Karpas-422 (cell line): Measurements from ENCODE around the gene HIF1A. TPM values are rescaled to one million over a fixed set of nuclear protein-coding genes. Genes with fewer than 3 reads are reported as not detected.
A peak's percentile ranks its signal among the peaks of the same experiment; 100 is the strongest.

Experiments
- DNase-seq: peaks from one replicate; pipeline ENCODE4 v3.0.0-alpha.2; 2015
- H2AFZ ChIP-seq: fragments of 200-600 bp; sonication (generic); 2 replicates; pipeline ENCODE4 v1.6.1; 2014; ENCODE audit warnings: antibody characterized with exemption, low read length, mixed read lengths
- H3K27ac ChIP-seq: fragments of 200-600 bp; sonication (generic); 2 replicates; pipeline ENCODE4 v1.5.1; 2014; ENCODE audit warnings: mild to moderate bottlenecking, low read length, moderate library complexity
- H3K27me3 ChIP-seq: fragments of 200-600 bp; sonication (generic); 2 replicates; pipeline ENCODE4 v1.6.1; 2014; ENCODE audit warnings: low read length, mixed read lengths
- H3K36me3 ChIP-seq: fragments of 200-600 bp; sonication (generic); 2 replicates; pipeline ENCODE4 v1.6.1; 2014; ENCODE audit warnings: low read length, mixed read lengths; ENCODE audit not compliant: insufficient read depth
- H3K4me1 ChIP-seq: fragments of 200-600 bp; sonication (generic); 2 replicates; pipeline ENCODE4 v1.6.1; 2014; ENCODE audit warnings: mild to moderate bottlenecking, low read length, mixed read lengths
- H3K4me2 ChIP-seq: fragments of 200-600 bp; sonication (generic); 2 replicates; pipeline ENCODE4 v1.6.1; 2014; ENCODE audit warnings: low read length, low read depth, mild to moderate bottlenecking; ENCODE audit not compliant: poor library complexity, severe bottlenecking
- H3K4me3 ChIP-seq: fragments of 200-600 bp; sonication (generic); 2 replicates; pipeline ENCODE4 v1.5.1; 2014; ENCODE audit warnings: mild to moderate bottlenecking, antibody characterized with exemption, low read length, mixed read lengths
- H3K79me2 ChIP-seq: fragments of 200-600 bp; sonication (generic); 2 replicates; pipeline ENCODE4 v1.6.1; 2014; ENCODE audit warnings: mild to moderate bottlenecking, low read length, mixed read lengths
- H3K9ac ChIP-seq: fragments of 200-600 bp; sonication (generic); 2 replicates; pipeline ENCODE4 v1.6.0; 2014; ENCODE audit warnings: low read length
- H3K9me2 ChIP-seq: fragments of 200-600 bp; sonication (generic), shearing (Covaris generic); replicated peaks from 2 replicates; pipeline ENCODE4 v1.6.0; 2014; ENCODE audit warnings: mild to moderate bottlenecking, low read length, moderate library complexity; ENCODE audit not compliant: insufficient read depth
- H3K9me3 ChIP-seq: fragments of 300-700, 200-600 bp; sonication (generic); 2 replicates; pipeline ENCODE4 v1.6.1; 2014; ENCODE audit warnings: low read length, mixed read lengths
- H4K20me1 ChIP-seq: fragments of 200-600 bp; sonication (generic); 2 replicates; pipeline ENCODE4 v1.6.1; 2014; ENCODE audit warnings: mild to moderate bottlenecking, antibody characterized with exemption, low read length, low read depth; ENCODE audit not compliant: insufficient read depth
- total RNA-seq: library from RNA; depleted of rRNA; stranded (reverse); fragments of >200 nt; shearing (Covaris generic); gene quantifications from 2 replicates; pipeline ENCODE4 v1.2.3, GENCODE V29; 2014; ENCODE audit warnings: low replicate concordance

HIF1A gene
- total RNA-seq, 1 experiment from 2014 or later = 233 TPM

DNA sequence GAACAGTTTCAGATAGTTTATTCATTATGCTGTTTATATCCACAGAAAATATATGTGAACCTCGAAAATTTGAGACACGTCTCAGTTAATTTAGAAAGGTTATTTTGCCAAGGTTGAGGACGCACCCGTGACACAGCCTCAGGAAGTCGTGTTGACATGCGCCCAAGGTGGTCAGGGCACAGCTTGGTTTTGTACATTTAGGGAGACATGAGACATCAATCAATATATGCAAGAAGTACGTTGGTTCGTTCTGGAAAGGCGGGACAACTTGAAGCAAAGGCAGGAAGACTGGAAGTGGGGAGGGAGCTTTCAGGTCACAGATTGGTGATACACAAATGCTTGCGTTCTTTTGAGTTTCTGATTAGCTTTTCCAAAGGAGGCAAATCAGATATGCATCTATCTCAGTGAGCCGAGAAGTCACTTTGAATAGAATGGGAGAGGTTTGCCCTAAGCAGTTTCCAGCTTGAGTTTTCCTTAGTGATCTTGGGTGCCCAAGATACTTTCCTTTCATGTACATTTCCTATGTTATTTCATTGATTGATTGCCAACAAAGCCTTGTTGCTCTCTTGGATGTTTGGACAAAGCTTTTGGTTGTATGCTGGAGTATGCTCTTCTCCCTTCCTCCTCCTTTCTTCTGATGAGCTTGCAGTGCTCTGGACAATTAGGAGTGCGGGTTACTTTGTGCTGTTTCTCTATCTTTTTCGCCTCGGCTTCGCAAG is 70.1 kb downstream of the HIF1A start:
- H3K36me3 ChIP-seq = peaks cover 38% of the 10 kb centered on the region
- no peak overlapping the region for H2AFZ ChIP-seq
- H3K27me3 ChIP-seq = no peaks in the 10 kb centered on the region
- H3K27ac ChIP-seq = no peak overlapping the region
- no peaks in the 10 kb centered on the region for H3K9me2 ChIP-seq
- peaks cover 41% of the 10 kb centered on the region for H3K4me1 ChIP-seq
- H3K79me2 ChIP-seq = peaks cover 75% of the 10 kb centered on the region
- no peak for DNase-seq
- H3K9ac ChIP-seq = no peak overlapping the region
- H4K20me1 ChIP-seq = peaks cover 5% of the 10 kb centered on the region; the same call in 1 of the 2 replicates
- H3K4me2 ChIP-seq = peak overlapping the region; percentile 86
- H3K4me3 ChIP-seq = no peak overlapping the region
- H3K9me3 ChIP-seq = no peaks in the 10 kb centered on the region

DNA sequence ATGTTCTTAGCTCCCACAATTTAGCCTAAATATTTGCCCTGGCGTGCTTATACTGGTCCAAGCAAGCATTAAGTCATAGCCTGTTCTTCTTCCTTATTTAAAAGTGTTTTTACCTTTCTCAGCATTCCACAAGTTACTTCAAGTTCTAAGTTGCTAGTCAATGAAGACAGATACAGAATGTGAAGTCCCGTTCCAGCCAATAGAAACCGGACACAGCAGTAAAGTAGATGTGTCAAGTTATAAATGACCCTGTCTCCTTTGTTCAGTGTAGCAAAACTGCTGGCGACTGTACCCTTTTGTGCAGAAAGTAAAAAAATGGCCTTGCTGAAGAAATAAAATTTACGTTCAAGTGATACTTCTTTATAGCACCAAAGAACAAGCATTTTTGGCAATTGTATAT is 70.8 kb downstream of the HIF1A start:
- Histone ChIP-seq H3K4me3 (no peak overlapping the region), H3K79me2 (peaks cover 82% of the 10 kb centered on the region), H3K9me2 (no peaks in the 10 kb centered on the region), H3K27me3 (no peaks in the 10 kb centered on the region), H3K36me3 (peaks cover 45% of the 10 kb centered on the region), H4K20me1 (peaks cover 5% of the 10 kb centered on the region; the same call in 1 of the 2 replicates), H3K27ac (no peak overlapping the region), H3K4me2 (peak overlapping the region; percentile 86), H3K4me1 (peaks cover 41% of the 10 kb centered on the region), H3K9ac (no peak overlapping the region), H3K9me3 (no peaks in the 10 kb centered on the region), H2AFZ (no peak overlapping the region)
- no peak for DNase-seq

DNA sequence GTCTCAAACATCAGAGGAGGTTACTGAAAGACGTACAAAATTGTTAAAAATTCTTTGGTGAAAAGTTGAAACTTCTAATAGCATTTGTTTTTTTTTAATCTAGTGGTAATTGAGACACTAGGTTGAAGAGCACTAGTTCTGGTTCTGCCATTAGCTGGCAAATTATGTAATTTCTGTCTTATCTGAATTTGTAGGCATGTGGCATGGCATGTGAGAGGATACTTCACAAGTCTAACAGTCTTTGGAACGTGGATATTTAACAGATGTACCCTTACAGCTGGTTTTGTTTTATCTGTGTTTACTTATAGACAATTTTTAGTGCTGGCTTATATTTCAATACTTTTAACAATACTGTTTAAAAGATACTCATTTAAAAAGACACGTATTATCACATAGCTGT is 72.9 kb downstream of the HIF1A start:
- H3K9me2 ChIP-seq = no peaks in the 10 kb centered on the region
- no peaks in the 10 kb centered on the region for H3K9me3 ChIP-seq
- no peak for DNase-seq
- H3K27ac ChIP-seq = no peak overlapping the region
- no peak overlapping the region for H3K9ac ChIP-seq
- H3K36me3 ChIP-seq = peaks cover 55% of the 10 kb centered on the region
- no peak overlapping the region for H3K4me2 ChIP-seq
- peaks cover 32% of the 10 kb centered on the region for H3K4me1 ChIP-seq
- peaks cover 4% of the 10 kb centered on the region; the same call in 1 of the 2 replicates for H4K20me1 ChIP-seq
- H3K79me2 ChIP-seq = peaks cover 77% of the 10 kb centered on the region
- no peaks in the 10 kb centered on the region for H3K27me3 ChIP-seq
- H2AFZ ChIP-seq = no peak overlapping the region
- H3K4me3 ChIP-seq = no peak overlapping the region

- no peak overlapping the region for H3K27ac ChIP-seq
- peaks cover 55% of the 10 kb centered on the region for H3K36me3 ChIP-seq
- DNase-seq = no peak
- H4K20me1 ChIP-seq = no peaks in the 10 kb centered on the region; the same call in 1 of the 2 replicates
- no peak overlapping the region for H3K4me2 ChIP-seq
- H3K4me1 ChIP-seq = peaks cover 15% of the 10 kb centered on the region
- H3K9me3 ChIP-seq = no peaks in the 10 kb centered on the region
- no peaks in the 10 kb centered on the region for H3K9me2 ChIP-seq
- H2AFZ ChIP-seq = no peak overlapping the region
- H3K79me2 ChIP-seq = peaks cover 61% of the 10 kb centered on the region
- no peak overlapping the region for H3K9ac ChIP-seq
- H3K4me3 ChIP-seq = no peak overlapping the region
- H3K27me3 ChIP-seq = no peaks in the 10 kb centered on the region
Measured at GRCh38 chr14:61769893-61770292, 74.6 kb downstream of the HIF1A start.

DNA sequence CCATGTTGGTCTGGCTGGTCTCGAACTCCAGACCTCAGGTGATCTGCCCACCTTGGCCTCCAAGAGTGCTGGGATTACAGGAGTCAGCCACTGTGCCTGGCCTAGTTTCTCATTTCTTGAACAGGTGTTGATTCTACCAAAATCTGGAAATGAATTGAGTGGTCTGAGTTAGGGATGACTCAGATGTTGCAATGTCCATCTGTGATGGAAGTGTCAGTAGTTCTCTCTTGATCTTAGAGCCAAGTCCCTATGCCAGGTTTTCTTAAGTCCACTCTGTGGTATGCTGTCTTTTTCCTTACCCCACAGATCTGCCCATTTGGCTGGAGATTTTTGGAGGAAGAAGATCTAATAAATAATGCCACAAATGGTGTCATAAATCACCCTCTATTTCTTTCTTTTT is 79.5 kb downstream of the HIF1A start:
- H3K4me1 ChIP-seq = no peaks in the 10 kb centered on the region
- H3K27ac ChIP-seq = no peak overlapping the region
- H2AFZ ChIP-seq = no peak overlapping the region
- peaks cover 39% of the 10 kb centered on the region for H3K79me2 ChIP-seq
- no peak overlapping the region for H3K4me2 ChIP-seq
- H3K4me3 ChIP-seq = no peak overlapping the region
- DNase-seq = no peak
- no peaks in the 10 kb centered on the region for H3K27me3 ChIP-seq
- peaks cover 66% of the 10 kb centered on the region for H3K36me3 ChIP-seq
- H3K9me2 ChIP-seq = no peaks in the 10 kb centered on the region
- no peaks in the 10 kb centered on the region for H3K9me3 ChIP-seq
- no peaks in the 10 kb centered on the region for H4K20me1 ChIP-seq
- H3K9ac ChIP-seq = no peak overlapping the region

DNA sequence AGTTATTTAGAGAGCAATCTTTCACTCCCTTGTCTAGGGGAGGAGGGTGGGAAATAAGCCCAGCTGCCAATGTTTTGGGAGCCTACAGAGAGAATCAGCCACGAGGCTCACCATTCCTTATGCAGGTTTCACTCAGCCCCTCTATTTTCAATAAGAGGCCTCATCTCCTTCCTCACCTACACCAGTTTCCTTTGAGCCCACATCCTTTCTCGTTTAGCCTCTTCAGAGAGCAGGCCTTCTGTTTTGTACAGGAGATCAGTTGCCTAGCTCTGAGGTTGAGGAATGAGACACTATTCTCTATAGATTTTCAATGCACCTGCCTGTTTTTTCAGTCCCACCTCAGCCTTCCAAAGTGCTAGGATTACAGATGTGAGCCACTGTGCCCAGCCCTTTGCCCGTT is 84.8 kb downstream of the HIF1A start:
- no peaks in the 10 kb centered on the region for H3K9me3 ChIP-seq
- no peak overlapping the region for H2AFZ ChIP-seq
- no peaks in the 10 kb centered on the region for H3K4me1 ChIP-seq
- H3K9me2 ChIP-seq = no peaks in the 10 kb centered on the region
- no peak for DNase-seq
- H3K27me3 ChIP-seq = no peaks in the 10 kb centered on the region
- no peak overlapping the region for H3K4me2 ChIP-seq
- no peaks in the 10 kb centered on the region for H4K20me1 ChIP-seq
- no peak overlapping the region for H3K27ac ChIP-seq
- H3K4me3 ChIP-seq = no peak overlapping the region
- peaks cover 86% of the 10 kb centered on the region for H3K36me3 ChIP-seq
- H3K79me2 ChIP-seq = peaks cover 40% of the 10 kb centered on the region
- no peak overlapping the region for H3K9ac ChIP-seq

DNA sequence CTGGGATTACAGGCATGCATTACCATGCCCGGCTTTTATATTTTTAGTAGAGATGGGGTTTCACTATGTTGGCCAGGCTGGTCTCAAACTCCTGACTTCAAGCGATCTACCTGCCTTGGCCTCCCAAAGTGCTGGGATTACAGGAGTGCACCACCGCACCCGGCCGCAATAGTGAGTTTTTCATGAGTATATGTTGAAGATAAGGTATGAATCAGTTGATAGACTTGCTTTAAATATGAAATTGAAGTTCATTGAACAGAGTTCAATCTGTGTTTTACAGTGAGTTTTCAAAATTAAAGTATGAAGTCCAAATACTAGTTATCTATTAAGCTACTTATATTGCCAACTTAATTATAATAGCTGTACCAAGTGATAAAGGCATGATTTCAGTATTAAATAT is 102.0 kb downstream of the HIF1A start:
- Histone ChIP-seq H3K9me3 (no peaks in the 10 kb centered on the region), H3K9ac (no peak overlapping the region), H3K27me3 (no peaks in the 10 kb centered on the region), H3K4me1 (no peaks in the 10 kb centered on the region), H2AFZ (no peak overlapping the region), H3K4me2 (no peak overlapping the region), H3K9me2 (no peaks in the 10 kb centered on the region), H3K27ac (no peak overlapping the region), H3K36me3 (peaks cover 12% of the 10 kb centered on the region), H4K20me1 (no peaks in the 10 kb centered on the region), H3K4me3 (no peak overlapping the region), H3K79me2 (no peaks in the 10 kb centered on the region)
- DNase-seq = no peak
